ENCODE data around the gene CDH5. TPM values are rescaled to one million over a fixed set of nuclear protein-coding genes. Genes with fewer than 3 reads are reported as not detected.
A peak's percentile ranks its signal among the peaks of the same experiment; 100 is the strongest.

CDH5 gene
- total and polyA plus RNA-seq, 2 donors from 2014 or later: 13.9 to 41.3 TPM

DNA sequence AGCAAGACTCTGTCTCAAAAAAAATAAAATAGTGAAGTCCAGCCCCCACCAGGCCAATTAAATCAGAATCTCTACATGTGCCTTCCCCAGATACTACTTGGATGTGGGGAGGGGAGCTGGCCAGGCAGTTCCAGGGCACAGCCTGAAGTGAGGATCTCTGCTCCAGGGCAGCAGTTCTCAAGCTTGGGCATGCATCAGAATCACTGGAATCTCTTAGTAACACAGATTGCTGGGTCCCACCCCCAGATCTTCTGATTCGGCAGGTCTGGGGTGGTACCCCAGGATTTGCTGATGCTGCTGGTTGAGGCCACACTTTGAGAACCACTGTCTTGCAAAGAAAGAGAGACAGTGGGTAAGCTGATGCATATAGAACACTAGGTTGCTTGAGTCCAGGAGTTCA, 8.3 kb upstream of the CDH5 start:
- Histone ChIP-seq H3K9me3 (ENCODE audit: control insufficient read depth in 2 of 3, insufficient read depth in 1 of 3, low read length in 3 of 3) (no peaks in the 10 kb centered on the region), H3K9ac (ENCODE audit: low read length in 3 of 3) (no peak overlapping the region), H3K27ac (ENCODE audit: low read depth in 2 of 2, low read length in 2 of 2) (no peak overlapping the region), H3K27me3 (ENCODE audit: control insufficient read depth, insufficient read depth, low read length) (no peaks in the 10 kb centered on the region), H3K4me1 (ENCODE audit: control insufficient read depth in 2 of 3, insufficient read depth in 2 of 3, low read depth in 1 of 3, low read length in 3 of 3) (peaks cover 0 to 5% (median 0%) of the 10 kb centered on the region in 3 donors), H3K4me3 (ENCODE audit: low read length in 3 of 3) (no peak overlapping the region), H3K36me3 (ENCODE audit: control insufficient read depth in 2 of 3, insufficient read depth in 3 of 3, low read length in 3 of 3) (no peaks in the 10 kb centered on the region)
- intact Hi-C loops (cut with DNase I): no loop called here
- FAIRE-seq (no peak), DNase-seq (no peak)
- TF ChIP-seq, protein P1, sequence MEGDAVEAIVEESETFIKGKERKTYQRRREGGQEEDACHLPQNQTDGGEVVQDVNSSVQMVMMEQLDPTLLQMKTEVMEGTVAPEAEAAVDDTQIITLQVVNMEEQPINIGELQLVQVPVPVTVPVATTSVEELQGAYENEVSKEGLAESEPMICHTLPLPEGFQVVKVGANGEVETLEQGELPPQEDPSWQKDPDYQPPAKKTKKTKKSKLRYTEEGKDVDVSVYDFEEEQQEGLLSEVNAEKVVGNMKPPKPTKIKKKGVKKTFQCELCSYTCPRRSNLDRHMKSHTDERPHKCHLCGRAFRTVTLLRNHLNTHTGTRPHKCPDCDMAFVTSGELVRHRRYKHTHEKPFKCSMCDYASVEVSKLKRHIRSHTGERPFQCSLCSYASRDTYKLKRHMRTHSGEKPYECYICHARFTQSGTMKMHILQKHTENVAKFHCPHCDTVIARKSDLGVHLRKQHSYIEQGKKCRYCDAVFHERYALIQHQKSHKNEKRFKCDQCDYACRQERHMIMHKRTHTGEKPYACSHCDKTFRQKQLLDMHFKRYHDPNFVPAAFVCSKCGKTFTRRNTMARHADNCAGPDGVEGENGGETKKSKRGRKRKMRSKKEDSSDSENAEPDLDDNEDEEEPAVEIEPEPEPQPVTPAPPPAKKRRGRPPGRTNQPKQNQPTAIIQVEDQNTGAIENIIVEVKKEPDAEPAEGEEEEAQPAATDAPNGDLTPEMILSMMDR (IDR thresholded peaks at IDR 0.05; ENCODE audit: borderline replicate concordance, extremely low read depth, insufficient read depth): no peak

DNA sequence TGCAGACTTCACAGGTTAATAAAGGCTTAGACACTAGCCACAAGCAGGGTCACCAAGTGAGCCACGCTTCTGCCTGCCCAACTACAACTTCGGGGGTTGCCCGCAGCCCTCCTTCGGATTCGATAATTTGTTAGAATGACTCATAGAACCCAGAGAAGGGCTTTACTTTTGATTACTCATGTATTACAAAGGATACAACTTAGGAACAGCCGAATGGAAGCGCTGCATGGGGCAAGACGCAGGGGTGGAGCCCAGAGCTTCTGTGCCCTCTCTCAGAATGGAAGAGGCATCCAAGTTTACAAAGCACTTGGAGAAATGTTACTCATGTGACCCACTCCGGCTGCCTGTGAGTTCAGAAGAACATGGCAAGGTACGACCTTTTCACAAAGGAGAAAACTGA, 7.5 kb upstream of the CDH5 start:
- no peaks in the 10 kb centered on the region for H3K27me3 ChIP-seq (ENCODE audit: control insufficient read depth, insufficient read depth, low read length)
- TF ChIP-seq, protein P1 (IDR thresholded peaks at IDR 0.05; ENCODE audit: borderline replicate concordance, extremely low read depth, insufficient read depth): no peak
- no peak overlapping the region for H3K9ac ChIP-seq (ENCODE audit: low read length in 3 of 3)
- H3K9me3 ChIP-seq (ENCODE audit: control insufficient read depth in 2 of 3, insufficient read depth in 1 of 3, low read length in 3 of 3): no peaks in the 10 kb centered on the region
- peaks cover 0 to 5% (median 0%) of the 10 kb centered on the region in 3 donors for H3K4me1 ChIP-seq (ENCODE audit: control insufficient read depth in 2 of 3, insufficient read depth in 2 of 3, low read depth in 1 of 3, low read length in 3 of 3)
- H3K4me3 ChIP-seq (ENCODE audit: low read length in 3 of 3): no peak overlapping the region
- intact Hi-C loops (cut with DNase I): no loop called here
- FAIRE-seq (no peak), DNase-seq (no peak)
- H3K36me3 ChIP-seq (ENCODE audit: control insufficient read depth in 2 of 3, insufficient read depth in 3 of 3, low read length in 3 of 3): no peaks in the 10 kb centered on the region
- no peak overlapping the region for H3K27ac ChIP-seq (ENCODE audit: low read depth in 2 of 2, low read length in 2 of 2)

DNA sequence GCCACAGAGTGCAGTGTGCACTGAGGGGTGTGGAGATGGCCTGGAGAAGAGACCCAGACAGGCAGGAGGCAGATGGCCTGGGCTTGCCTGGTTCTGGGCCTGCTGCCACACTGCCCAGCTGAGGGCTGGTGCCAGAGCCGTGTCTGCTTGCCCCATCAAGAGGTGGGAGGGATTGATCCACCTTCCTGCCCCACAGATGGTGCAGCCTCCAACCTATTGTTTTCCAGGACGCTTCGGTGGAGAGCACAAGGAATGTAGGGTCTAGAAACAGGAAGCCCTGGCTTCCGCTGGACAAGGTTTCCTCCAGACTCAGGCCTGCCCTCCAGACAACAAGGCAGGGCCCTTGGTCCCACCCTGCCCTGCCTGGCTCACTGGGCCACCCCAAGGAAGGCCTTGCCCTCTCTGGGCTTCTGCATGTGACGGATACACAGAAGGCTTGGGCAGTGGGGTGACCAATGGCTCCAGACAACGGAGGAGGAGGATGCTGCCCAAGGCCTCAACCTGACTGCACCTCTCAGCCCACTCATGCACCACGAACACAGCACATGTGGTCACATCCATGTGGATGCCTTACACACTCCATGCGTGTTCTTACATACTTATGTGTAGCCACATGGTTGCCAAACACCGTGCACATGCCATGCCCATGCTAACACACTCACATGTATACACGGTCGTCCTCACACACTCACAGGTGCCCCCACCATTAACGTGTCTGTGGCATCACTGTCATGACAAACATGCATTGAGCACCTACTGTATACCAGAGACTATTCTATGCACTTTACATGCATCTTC, 6.5 kb upstream of the CDH5 start:
- peak in 1 of 5 donors; percentile 44 for DNase-seq
- peaks cover 0 to 5% (median 0%) of the 10 kb centered on the region in 3 donors for H3K4me1 ChIP-seq (ENCODE audit: control insufficient read depth in 2 of 3, insufficient read depth in 2 of 3, low read depth in 1 of 3, low read length in 3 of 3)
- intact Hi-C loops (cut with DNase I): no loop called here

More for the DNA sequence above, 6.5 kb upstream of the CDH5 start:
- Histone ChIP-seq H3K27me3 (ENCODE audit: control insufficient read depth, insufficient read depth, low read length) (no peaks in the 10 kb centered on the region), H3K36me3 (ENCODE audit: control insufficient read depth in 2 of 3, insufficient read depth in 3 of 3, low read length in 3 of 3) (no peaks in the 10 kb centered on the region), H3K9me3 (ENCODE audit: control insufficient read depth in 2 of 3, insufficient read depth in 1 of 3, low read length in 3 of 3) (no peaks in the 10 kb centered on the region), H3K4me3 (ENCODE audit: low read length in 3 of 3) (no peak overlapping the region), H3K27ac (ENCODE audit: low read depth in 2 of 2, low read length in 2 of 2) (no peak overlapping the region), H3K9ac (ENCODE audit: low read length in 3 of 3) (no peak overlapping the region)
- FAIRE-seq: no peak
- TF ChIP-seq, protein P1 (IDR thresholded peaks at IDR 0.05; ENCODE audit: borderline replicate concordance, extremely low read depth, insufficient read depth): no peak

Data from kidney (tissue), 14 donors.